Ovary (tissue), 9 donors: Measurements from ENCODE around the gene CA6. TPM values are rescaled to one million over a fixed set of nuclear protein-coding genes. Genes with fewer than 3 reads are reported as not detected.
"Not testable (repeated sequence)": the region's sequence is repeated elsewhere in the genome, so short reads cannot be mapped to it uniquely, and the experiment has no call there.

Experiments
- DNase-seq, 5 donors: peaks; one replicate each; pipeline ENCODE4 v3.0.0-alpha.2; 2019 to 2020
- H3K27ac ChIP-seq, 2 donors: fragments of 200-600 bp; one replicate each; pipeline versions ENCODE4 v1.5.1 to v1.8.0; 2019 to 2022
- H3K27me3 ChIP-seq: fragments of 200-600 bp; one replicate; pipeline ENCODE4 v1.8.0; 2022
- H3K36me3 ChIP-seq: fragments of 200-600 bp; sonication (generic); one replicate; pipeline ENCODE4 v1.5.1; 2019
- H3K4me1 ChIP-seq: one replicate; pipeline ENCODE4 v1.8.1; 2013; ENCODE audit warnings: mild to moderate bottlenecking, moderate library complexity; ENCODE audit not compliant: insufficient read depth
- H3K4me3 ChIP-seq: fragments of 200-600 bp; sonication (generic); one replicate; pipeline ENCODE4 v1.5.1; 2017
- H3K9me3 ChIP-seq, 2 donors: fragments of 200-600 bp in 1 of 2; sonication (generic) in 1 of 2; one replicate each; pipeline versions ENCODE4 v1.5.1 to v1.8.1; 2013 to 2019; ENCODE audit warnings: mild to moderate bottlenecking in 1 of 2, moderate library complexity in 1 of 2
- CTCF ChIP-seq, 3 donors: fragments of 450-650 bp in 2 of 3; fragments of 200-600 bp in 1 of 3; IDR thresholded peaks; one replicate each; pipeline versions ENCODE4 v1.5.1 to v1.8.0; 2016 to 2022; ENCODE audit warnings: antibody characterized with exemption in 3 of 3, mild to moderate bottlenecking in 1 of 3
- EP300 ChIP-seq: sonication (generic); formaldehyde crosslinking; IDR thresholded peaks from one replicate; pipeline ENCODE4 v1.6.1; 2017; ENCODE audit warnings: antibody characterized with exemption
- POLR2A ChIP-seq: fragments of 450-650 bp; IDR thresholded peaks from one replicate; pipeline ENCODE4 v1.6.1; 2017; ENCODE audit warnings: antibody characterized with exemption, mild to moderate bottlenecking, moderate library complexity
- WGBS, 3 donors: extraction: QIAGEN DNeasy Blood & Tissue Kit in 1 of 3; methylation state at CpG; one replicate each; pipeline versions ENCODE4 v1.1.5 to v1.1.7; 2013 to 2017; 5-methylcytosine and 5-hydroxymethylcytosine counted together
- intact Hi-C, 4 donors: fragments of 100-400 bp; cut with DNase I; formaldehyde crosslinking; loops; one replicate each; pipeline versions ENCODE4 v1.11.0 to v1.15.1; 2022 to 2023
- polyA plus RNA-seq, 2 donors: library from polyadenylated mRNA; stranded (reverse); fragments of 200-250 nt in 1 of 2; fragments of 350-450 nt in 1 of 2; fragmentation: Illumina TruSeq in 1 of 2; extraction: RNeasy Lipid Tissue Mini Kit (QIAGEN cat#74804) in 1 of 2; gene quantifications; one replicate each; pipeline ENCODE4 v1.2.3, GENCODE V29; 2013 to 2014
- total RNA-seq, 7 donors: library from RNA; depleted of rRNA in 2 of 7; stranded (reverse); fragments of >200 nt in 2 of 7; fragmentation: NEBNext Ultra II Directional in 3 of 7; extraction: Animal tissue kit (Norgen Biotek cat#: 25700) in 3 of 7; gene quantifications; one replicate each; pipeline versions ENCODE4 v1.1.0 to v1.2.4, GENCODE V29; 2016 to 2023
- donor health status: DM: no; HTN: no; CAD: no; lungs with moderate emphysema.
- donor health status: DM: no; HTN: no; CAD: no.
- donor health status: Bipolar disorder and iron deficiency.
- donor health status: DM: yes; HTN: yes; CAD: no.
- donor health status: DM: no; HTN: no; CAD: no.
- donor health status: DM: yes; HTN: yes; CAD: no.

CA6 gene
- total and polyA plus RNA-seq, 9 donors: not detected

GRCh38 chr1:9018333-9018732 is 72.7 kb downstream of the CA6 start:
- Histone ChIP-seq H3K27ac (no peak overlapping the region), H3K9me3 (no peaks in the 10 kb centered on the region), H3K4me1 (peaks cover 2% of the 10 kb centered on the region), H3K36me3 (no peaks in the 10 kb centered on the region), H3K27me3 (no peaks in the 10 kb centered on the region), H3K4me3 (no peak overlapping the region)
- peak in 4 of 5 donors; percentile 47 to 56 (median 52) for DNase-seq
- TF ChIP-seq EP300 (no peak), CTCF (IDR thresholded peaks at IDR 0.05) (no peak), POLR2A (no peak)
- intact Hi-C loops: loop anchor here in 2 of 4 donors (5.0 to 10.0 kb wide), 2 partner anchors 76 to 79 kb away; no protein-coding TSS in a partner anchor
- 13 to 17% (median 17%) methylated on average over 13 of the region's 13 CpGs for WGBS, 3 donors

GRCh38 chr1:9019896-9020295 is 74.2 kb downstream of the CA6 start:
- no peak for TF ChIP-seq POLR2A
- no peak for TF ChIP-seq CTCF (IDR thresholded peaks at IDR 0.05)
- TF ChIP-seq EP300: no peak
- intact Hi-C loops: loop anchor here in 2 of 4 donors (5.0 to 10.0 kb wide), 2 partner anchors 75 to 77 kb away; no protein-coding TSS in a partner anchor

GRCh38 chr1:9020305-9020704 is 74.6 kb downstream of the CA6 start:
- Histone ChIP-seq H3K36me3 (no peaks in the 10 kb centered on the region), H3K4me3 (no peak overlapping the region), H3K9me3 (no peaks in the 10 kb centered on the region), H3K4me1 (peaks cover 2% of the 10 kb centered on the region), H3K27ac (no peak overlapping the region), H3K27me3 (no peaks in the 10 kb centered on the region)
- DNase-seq: no peak
- no peak for TF ChIP-seq POLR2A
- no peak for TF ChIP-seq EP300
- TF ChIP-seq CTCF (IDR thresholded peaks at IDR 0.05): no peak
- WGBS, 3 donors: 28 to 31% (median 30%) methylated on average over 6 of the region's 6 CpGs
- intact Hi-C loops: no loop called here

More at GRCh38 chr1:9019896-9020295, 74.2 kb downstream of the CA6 start:
- Histone ChIP-seq H3K4me3 (no peak overlapping the region), H3K4me1 (peaks cover 2% of the 10 kb centered on the region), H3K27ac (no peak overlapping the region), H3K9me3 (no peaks in the 10 kb centered on the region), H3K27me3 (no peaks in the 10 kb centered on the region), H3K36me3 (no peaks in the 10 kb centered on the region)
- WGBS, 3 donors: 14% methylated on average over 4 of the region's 4 CpGs
- DNase-seq: no peak

- intact Hi-C loops, H3K27ac ChIP-seq, H3K27me3 ChIP-seq, H3K4me1 ChIP-seq, H3K9me3 ChIP-seq, DNase-seq, H3K4me3 ChIP-seq, H3K36me3 ChIP-seq: not testable (repeated sequence)
- WGBS, 3 donors: 50 to 62% (median 52%) methylated on average over 13 to 15 of the region's 15 CpGs
Observed at GRCh38 chr1:9022026-9022738, 76.5 kb downstream of the CA6 start.

- WGBS, 3 donors: 94 to 97% (median 95%) methylated on average over 10 of the region's 10 CpGs
- TF ChIP-seq POLR2A: no peak
- TF ChIP-seq EP300: no peak
- TF ChIP-seq CTCF (IDR thresholded peaks at IDR 0.05): no peak
- H3K4me1 ChIP-seq: peaks cover 2% of the 10 kb centered on the region
Observed at GRCh38 chr1:9022773-9023172, 77.1 kb downstream of the CA6 start.

More at GRCh38 chr1:9022773-9023172, 77.1 kb downstream of the CA6 start:
- DNase-seq: no peak
- Histone ChIP-seq H3K27me3 (no peaks in the 10 kb centered on the region), H3K36me3 (no peaks in the 10 kb centered on the region), H3K27ac (no peak overlapping the region), H3K4me3 (no peak overlapping the region), H3K9me3 (no peaks in the 10 kb centered on the region)
- intact Hi-C loops: no loop called here
